Measurements from ENCODE around the gene SPRR1A.

DNA sequence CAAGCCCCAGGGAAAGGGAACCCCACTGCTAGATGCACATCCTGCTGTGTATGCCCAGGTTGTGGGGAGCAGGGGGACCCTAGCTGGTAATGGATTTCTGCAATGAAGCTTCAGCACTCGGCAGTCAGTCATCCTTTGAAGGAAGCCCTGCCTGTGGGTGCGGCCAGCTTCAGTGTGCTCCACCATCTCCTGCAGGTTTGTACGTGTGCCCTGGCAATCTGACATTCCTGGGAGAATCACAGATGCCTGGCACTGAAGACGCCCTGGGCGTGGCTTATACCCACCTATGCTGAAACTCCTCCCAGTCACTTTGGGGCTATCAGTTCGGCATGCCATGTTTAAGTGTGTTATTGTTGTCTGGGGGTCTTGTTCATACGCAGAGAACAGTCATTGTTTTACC is 30.1 kb upstream of the SPRR1A start:
- no peak for TF ChIP-seq CTCF (IDR thresholded peaks at IDR 0.05; ENCODE audit: borderline replicate concordance, extremely low read depth, low read length, poor library complexity, severe bottlenecking)
- no peak for TF ChIP-seq EZH2 (IDR thresholded peaks at IDR 0.05; ENCODE audit: borderline replicate concordance, low read depth, low read length, severe bottlenecking)
